HCT116 (cell line): ENCODE measurements around the gene COQ10B. TPM values are rescaled to one million over a fixed set of nuclear protein-coding genes. Genes with fewer than 3 reads are reported as not detected.

Experiments
- ATAC-seq: fragments of 200-7000 bp; cut with Tn5 transposase; 2 replicates; pipeline ENCODE4 v1.9.1; 2020; ENCODE audit warnings: mild to moderate bottlenecking, moderate library complexity
- BruUV-seq: library from RNA; stranded (reverse); fragments of 400-500 nt; replicated peaks from 2 replicates; lab custom pipeline; 2021; lab: Mats Ljungman, UMichigan
- CTCF ChIA-PET: fragments of 300-600 bp; sonication (Branson Sonifier 250); formaldehyde crosslinking; loops from one replicate; lab custom pipeline; 2021; ENCODE audit warnings: antibody characterized with exemption; lab: Charles Lee
- POLR2A ChIA-PET: fragments of 300-600, 350-600 bp; sonication (Branson Sonifier 250); formaldehyde crosslinking; loops from one replicate; lab custom pipeline; 2021; ENCODE audit warnings: antibody characterized with exemption; lab: Charles Lee
- RAD21 ChIA-PET, 2 experiments: fragments of 300-600 bp; sonication (Branson Sonifier 250); formaldehyde crosslinking; loops; one replicate each; lab custom pipeline; 2023; ENCODE audit warnings: low total read pairs in 2 of 2; ENCODE audit not compliant: uncharacterized antibody in 2 of 2, unreplicated experiment in 2 of 2, low non-redundant PET in 1 of 2; lab: Charles Lee
- DNase-seq: peaks from one replicate; pipeline ENCODE4 v3.0.0-alpha.2; 2010; ENCODE audit warnings: low read depth, low spot score
- H2AFZ ChIP-seq: fragments of 200-600 bp; shearing (Covaris generic), sonication (generic); 2 replicates; pipeline ENCODE4 v1.6.1; 2017; ENCODE audit warnings: low read depth, mixed run types, mixed read lengths, antibody characterized with exemption, low read length; ENCODE audit not compliant: poor library complexity, severe bottlenecking
- H3K27ac ChIP-seq: 2 replicates; pipeline ENCODE4 v1.5.1; 2012; ENCODE audit warnings: low read depth, low read length
- H3K27me3 ChIP-seq: fragments of 200-600 bp; sonication (generic); 2 replicates; pipeline ENCODE4 v1.6.1; 2016; ENCODE audit warnings: mixed run types, low read length, mixed read lengths; ENCODE audit not compliant: insufficient read depth
- H3K36me3 ChIP-seq, 2 experiments: fragments of 200-500 bp in 1 of 2; fragments of 200-600 bp in 1 of 2; sonication (Bioruptor generic) in 1 of 2; sonication (generic) in 1 of 2; 2 replicates each; pipeline versions ENCODE4 v1.5.1 to v1.6.1; 2014 to 2016; ENCODE audit warnings: low read length in 2 of 2, inconsistent platforms in 1 of 2, mixed read lengths in 1 of 2, mixed run types in 1 of 2; ENCODE audit not compliant: insufficient read depth in 2 of 2, control insufficient read depth in 1 of 2
- H3K4me1 ChIP-seq, 2 experiments: fragments of 200-600 bp in 1 of 2; sonication (generic) in 1 of 2; 2 replicates each; pipeline versions ENCODE4 v1.5.1 to v1.6.1; 2012 to 2017; ENCODE audit warnings: low read length in 2 of 2, inconsistent platforms in 1 of 2, mild to moderate bottlenecking in 1 of 2, mixed read lengths in 1 of 2, mixed run types in 1 of 2, moderate library complexity in 1 of 2; ENCODE audit not compliant: insufficient read depth in 2 of 2, control insufficient read depth in 1 of 2
- H3K4me2 ChIP-seq: fragments of 200-600 bp; sonication (generic); 2 replicates; pipeline ENCODE4 v1.6.1; 2017; ENCODE audit warnings: mixed run types, low read length, mixed read lengths
- H3K4me3 ChIP-seq, 2 experiments: fragments of 200-600 bp in 1 of 2; sonication (generic) in 1 of 2; replicated peaks in 1 of 2; 2 replicates each; pipeline ENCODE4 v1.5.1; 2011 to 2016; ENCODE audit warnings: low read length in 2 of 2, control low read depth in 1 of 2, low read depth in 1 of 2, mild to moderate bottlenecking in 1 of 2, mixed read lengths in 1 of 2, mixed run types in 1 of 2
- H3K79me2 ChIP-seq: fragments of 200-600 bp; sonication (generic); 2 replicates; pipeline ENCODE4 v1.6.1; 2017; ENCODE audit warnings: mild to moderate bottlenecking, mixed run types, low read length, moderate library complexity, mixed read lengths; ENCODE audit not compliant: insufficient read depth
- H3K9ac ChIP-seq: fragments of 200-600 bp; sonication (generic); 2 replicates; pipeline ENCODE4 v1.6.1; 2016; ENCODE audit warnings: low read length, mixed read lengths
- H3K9me2 ChIP-seq: fragments of 200-600 bp; sonication (generic), shearing (Covaris generic); 2 replicates; pipeline ENCODE4 v1.6.1; 2017; ENCODE audit warnings: mixed run types, mild to moderate bottlenecking, moderate library complexity; ENCODE audit not compliant: insufficient read depth
- H3K9me3 ChIP-seq, 2 experiments: fragments of 200-500 bp in 1 of 2; fragments of 200-600 bp in 1 of 2; sonication (Bioruptor generic) in 1 of 2; sonication (generic) in 1 of 2; 2 replicates each; pipeline ENCODE4 v1.6.1; 2014 to 2017; ENCODE audit warnings: low read length in 2 of 2, mixed read lengths in 2 of 2, inconsistent platforms in 1 of 2, low read depth in 1 of 2, mild to moderate bottlenecking in 1 of 2, mixed run types in 1 of 2, moderate library complexity in 1 of 2; ENCODE audit not compliant: control insufficient read depth in 1 of 2, insufficient read depth in 1 of 2
- H4K20me1 ChIP-seq: fragments of 200-600 bp; sonication (generic), shearing (Covaris generic); 2 replicates; pipeline ENCODE4 v1.6.1; 2017; ENCODE audit warnings: mixed run types, mild to moderate bottlenecking, moderate library complexity; ENCODE audit not compliant: insufficient read depth
- CBX3 ChIP-seq: IDR thresholded peaks from 2 replicates; pipeline ENCODE4 v1.6.1; 2012; ENCODE audit warnings: low read depth
- CEBPB ChIP-seq: IDR thresholded peaks from 2 replicates; pipeline ENCODE4 v1.6.1; 2012; ENCODE audit warnings: low read depth
- CTCF ChIP-seq, 3 experiments: fragments of 200-600 bp in 1 of 3; sonication (generic) in 1 of 3; IDR thresholded peaks in 2 of 3; conservative IDR thresholded peaks in 1 of 3; 2 replicates each; pipeline ENCODE4 v1.5.1; 2012 to 2017; ENCODE audit warnings: low read depth in 2 of 3, low read length in 2 of 3, antibody characterized with exemption in 1 of 3, borderline replicate concordance in 1 of 3, control low read depth in 1 of 3, mild to moderate bottlenecking in 1 of 3, mixed read lengths in 1 of 3, mixed run types in 1 of 3, moderate library complexity in 1 of 3; ENCODE audit not compliant: insufficient read depth in 1 of 3
- EGR1 ChIP-seq: IDR thresholded peaks from 2 replicates; pipeline ENCODE4 v1.6.1; 2012; ENCODE audit warnings: low read depth
- ELF1 ChIP-seq: IDR thresholded peaks from 2 replicates; pipeline ENCODE4 v1.6.1; 2012; ENCODE audit warnings: low read depth, borderline replicate concordance
- EZH2 ChIP-seq: fragments of 200-600 bp; sonication (generic); IDR thresholded peaks from 2 replicates; pipeline ENCODE4 v1.6.1; 2017; ENCODE audit warnings: antibody characterized with exemption, mixed run types
- EZH2phosphoT487 ChIP-seq: fragments of 200-600 bp; IDR thresholded peaks from 2 replicates; pipeline ENCODE4 v1.6.1; 2018; ENCODE audit warnings: antibody characterized with exemption, borderline replicate concordance
- FOSL1 ChIP-seq: IDR thresholded peaks from 2 replicates; pipeline ENCODE4 v1.6.1; 2012; ENCODE audit warnings: low read depth
- JUND ChIP-seq: IDR thresholded peaks from 2 replicates; pipeline ENCODE4 v1.6.1; 2012
- POLR2AphosphoS5 ChIP-seq: IDR thresholded peaks from 2 replicates; pipeline ENCODE4 v1.6.1; 2011; ENCODE audit warnings: mild to moderate bottlenecking, low read depth, low read length, moderate library complexity
- RAD21 ChIP-seq: IDR thresholded peaks from 2 replicates; pipeline ENCODE4 v1.6.1; 2012; ENCODE audit warnings: low read depth, mild to moderate bottlenecking
- SIN3A ChIP-seq: IDR thresholded peaks from 2 replicates; pipeline ENCODE4 v1.6.1; 2012; ENCODE audit warnings: low read depth
- SP1 ChIP-seq: IDR thresholded peaks from 2 replicates; pipeline ENCODE4 v1.6.1; 2012; ENCODE audit warnings: low read depth
- YY1 ChIP-seq: IDR thresholded peaks from 2 replicates; pipeline ENCODE4 v1.6.1; 2011; ENCODE audit warnings: low read length, low read depth, moderate library complexity, mild to moderate bottlenecking; ENCODE audit not compliant: insufficient replicate concordance; ENCODE audit errors: extremely low read depth
- ZFX ChIP-seq: fragments of 450-650 bp; IDR thresholded peaks from 2 replicates; pipeline ENCODE4 v1.6.1; 2017
- intact Hi-C: fragments of 100-400 bp; cut with micrococcal nuclease; formaldehyde crosslinking; loops from 2 replicates; pipeline ENCODE4 v1.10.0; 2022
- total RNA-seq: library from RNA; stranded (reverse); gene quantifications from one replicate; pipeline ENCODE4 v1.2.1, GENCODE V29; 2021; ENCODE audit not compliant: unreplicated experiment

COQ10B gene
- total RNA-seq, 1 experiment from 2014 or later: 20.4 TPM

GRCh38 chr2:197414515-197414914, 38.8 kb upstream of the COQ10B start:
- intact Hi-C loops: loop anchor here (10.0 kb wide), 1 partner anchor 360 kb away; no protein-coding TSS in a partner anchor
- no TSS peak for BruUV-seq
- CTCF ChIA-PET: no interaction called here
- no peak overlapping the region for H2AFZ ChIP-seq
- DNase-seq (no peak), ATAC-seq (no peak)
- H4K20me1 ChIP-seq: peaks cover 14% of the 10 kb centered on the region; the same call in 1 of the 2 replicates
- H3K27me3 ChIP-seq: no peaks in the 10 kb centered on the region
- POLR2A ChIA-PET: interaction anchor here (1.6 kb wide), 1 partner anchor 21 kb away, joined by 4 read pairs; the partner anchor contains the start of gene SF3B1
- no peak for TF ChIP-seq YY1
- no peak for TF ChIP-seq SIN3A
- no peak for TF ChIP-seq ZFX
- TF ChIP-seq EZH2phosphoT487: no peak
- TF ChIP-seq SP1: no peak
- no peak for TF ChIP-seq EZH2
- TF ChIP-seq RAD21: no peak
- TF ChIP-seq FOSL1: no peak
- TF ChIP-seq ELF1: no peak
- TF ChIP-seq CTCF (IDR thresholded peaks at IDR 0.05 in 2 of 3, conservative IDR thresholded peaks at IDR 0.05 in 1 of 3; ENCODE audit: borderline replicate concordance in 1 of 3, insufficient read depth in 1 of 3, low read depth in 2 of 3, low read length in 2 of 3): no peak
- TF ChIP-seq EGR1: no peak
- no peak for TF ChIP-seq POLR2AphosphoS5
- no peak for TF ChIP-seq CEBPB
- TF ChIP-seq CBX3: no peak
- TF ChIP-seq JUND: no peak
- RAD21 ChIA-PET: no interaction called here
- no peak overlapping the region for H3K4me3 ChIP-seq
- no peaks in the 10 kb centered on the region for H3K9me2 ChIP-seq
- no peak overlapping the region for H3K27ac ChIP-seq
- H3K79me2 ChIP-seq: peaks cover 93% of the 10 kb centered on the region
- no peak overlapping the region for H3K4me2 ChIP-seq
- no peaks in the 10 kb centered on the region for H3K9me3 ChIP-seq
- H3K9ac ChIP-seq: no peak overlapping the region
- H3K4me1 ChIP-seq: no peaks in the 10 kb centered on the region
- peaks cover 56 to 71% of the 10 kb centered on the region in 2 experiments for H3K36me3 ChIP-seq
